Bronchial epithelial cell (primary cell): ENCODE data around the gene C9orf78. TPM values are rescaled to one million over a fixed set of nuclear protein-coding genes. Genes with fewer than 3 reads are reported as not detected.

Experiments used
- DNase-seq: peaks from one replicate; pipeline ENCODE4 v3.0.0-alpha.2; 2010; ENCODE audit warnings: low read depth
- FAIRE-seq: peaks from 2 replicates; lab custom pipeline; 2011; peaks lifted over from hg19 to GRCh38; lab: Jason Lieb, UNC
- H3K27me3 ChIP-seq: 2 replicates; pipeline ENCODE4 v1.5.1; 2011; ENCODE audit warnings: low read length; ENCODE audit not compliant: control insufficient read depth, insufficient read depth
- H3K36me3 ChIP-seq: 2 replicates; pipeline ENCODE4 v1.5.1; 2011; ENCODE audit warnings: low read length; ENCODE audit not compliant: control insufficient read depth, insufficient read depth
- H3K4me3 ChIP-seq: 2 replicates; pipeline ENCODE4 v1.5.1; 2011; ENCODE audit warnings: mild to moderate bottlenecking, low read depth, low read length, control low read depth
- CTCF ChIP-seq: IDR thresholded peaks from 2 replicates; pipeline ENCODE4 v1.5.1; 2011; ENCODE audit warnings: mild to moderate bottlenecking, moderate library complexity, low read length, control low read depth, inconsistent platforms; ENCODE audit not compliant: insufficient read depth, severe bottlenecking
- total RNA-seq: library from RNA; depleted of rRNA; stranded (reverse); fragments of >200 nt; gene quantifications from 2 replicates; pipeline ENCODE4 v1.2.1, GENCODE V29; 2014

The C9orf78 gene
- total RNA-seq, 1 donor from 2014 or later: 65.8 TPM

DNA sequence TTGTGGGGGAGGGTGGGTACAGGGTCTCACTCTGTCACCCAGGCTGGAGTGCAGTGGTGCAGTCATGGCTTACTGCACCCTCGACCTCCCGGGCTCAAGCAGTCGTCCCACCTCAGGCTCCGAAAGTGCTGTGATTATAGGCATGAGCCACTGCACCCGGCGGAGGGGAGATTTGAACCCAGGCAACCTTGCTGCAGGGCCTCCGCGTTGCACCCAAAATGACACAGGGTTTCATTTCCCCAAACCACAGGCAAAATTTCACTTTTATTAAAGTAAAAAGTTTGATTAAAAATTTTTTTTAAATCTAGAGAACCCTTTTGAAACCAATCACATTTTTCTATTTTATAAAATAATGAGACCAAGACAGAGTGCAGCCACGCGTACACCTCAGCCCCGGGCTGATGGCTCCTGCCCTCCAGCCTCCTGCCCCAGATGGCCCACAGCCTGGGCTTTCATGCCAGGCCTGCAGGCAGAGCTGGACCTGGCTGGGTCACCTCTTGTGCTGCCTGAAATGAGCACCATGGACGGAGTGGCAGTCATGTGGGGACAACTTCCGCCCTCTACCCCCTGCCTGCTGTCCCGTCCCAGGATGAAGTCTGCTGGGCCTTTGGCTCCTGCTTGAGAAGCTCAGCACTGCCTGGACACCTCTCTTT, 30.7 kb upstream of the C9orf78 start:
- FAIRE-seq: no peak
- no peak for TF ChIP-seq CTCF
- no peak overlapping the region for H3K4me3 ChIP-seq

GRCh38 chr9:129864991-129865647, 30.0 kb upstream of the C9orf78 start:
- no peak for TF ChIP-seq CTCF
- Histone ChIP-seq H3K27me3 (no peaks in the 10 kb centered on the region), H3K36me3 (peaks cover 9% of the 10 kb centered on the region), H3K4me3 (no peak overlapping the region)
- no peak for FAIRE-seq
- no peak for DNase-seq

More for the DNA sequence above, 30.7 kb upstream of the C9orf78 start:
- Histone ChIP-seq H3K27me3 (no peaks in the 10 kb centered on the region), H3K36me3 (peaks cover 9% of the 10 kb centered on the region)
- no peak for DNase-seq

GRCh38 chr9:129863059-129863690, 28.1 kb upstream of the C9orf78 start:
- DNase-seq (peak; percentile 53), FAIRE-seq (no peak)
- H3K27me3 ChIP-seq: no peaks in the 10 kb centered on the region
- TF ChIP-seq CTCF: no peak
- H3K4me3 ChIP-seq: no peak overlapping the region
- H3K36me3 ChIP-seq: peaks cover 10% of the 10 kb centered on the region

DNA sequence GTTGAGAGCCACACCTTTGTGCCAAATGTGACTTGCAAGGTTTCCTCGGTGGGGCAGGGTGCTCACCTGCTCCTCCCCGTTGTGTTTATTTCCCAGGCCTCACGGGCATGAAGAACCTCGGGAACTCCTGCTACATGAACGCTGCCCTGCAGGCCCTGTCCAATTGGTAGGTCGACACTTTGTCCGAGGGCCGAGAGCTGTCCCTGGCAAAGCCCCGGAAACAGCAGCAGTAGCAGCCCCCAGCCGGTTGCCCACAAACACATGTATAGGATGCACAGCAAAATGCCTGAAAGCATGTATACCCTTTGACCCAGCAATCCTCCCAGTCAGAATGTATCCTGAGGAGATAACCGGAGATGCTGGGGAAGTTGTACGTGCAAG, 26.4 kb upstream of the C9orf78 start:
- no peak for FAIRE-seq
- H3K36me3 ChIP-seq: peaks cover 15% of the 10 kb centered on the region

More for the DNA sequence above, 26.4 kb upstream of the C9orf78 start:
- no peak overlapping the region for H3K4me3 ChIP-seq
- no peak for DNase-seq
- no peaks in the 10 kb centered on the region for H3K27me3 ChIP-seq
- TF ChIP-seq CTCF: no peak
